ENCODE measurements around the gene LCN6.

LCN6 gene

GRCh38 chr9:136725612-136726011 lies 22.7 kb downstream of the LCN6 start:
- no peak for DNase-seq (ENCODE audit: low read depth in 3 of 3)

GRCh38 chr9:136724772-136725171 lies 23.6 kb downstream of the LCN6 start:
- DNase-seq (ENCODE audit: low read depth in 3 of 3) = no peak

GRCh38 chr9:136723989-136724388 lies 24.3 kb downstream of the LCN6 start:
- DNase-seq (ENCODE audit: low read depth in 3 of 3) = no peak

GRCh38 chr9:136723362-136723976 lies 24.9 kb downstream of the LCN6 start:
- no peak for DNase-seq (ENCODE audit: low read depth in 3 of 3)

- DNase-seq (ENCODE audit: low read depth in 3 of 3) = no peak
These were observed 25.4 kb downstream of the LCN6 start for GRCh38 chr9:136722969-136723356.

GRCh38 chr9:136722093-136722968 lies 26.0 kb downstream of the LCN6 start:
- DNase-seq (ENCODE audit: low read depth in 3 of 3) = no peak

GRCh38 chr9:136721339-136722092 lies 26.8 kb downstream of the LCN6 start:
- DNase-seq (ENCODE audit: low read depth in 3 of 3) = no peak

GRCh38 chr9:136720898-136721338 lies 27.4 kb downstream of the LCN6 start:
- DNase-seq (ENCODE audit: low read depth in 3 of 3) = no peak

DNA sequence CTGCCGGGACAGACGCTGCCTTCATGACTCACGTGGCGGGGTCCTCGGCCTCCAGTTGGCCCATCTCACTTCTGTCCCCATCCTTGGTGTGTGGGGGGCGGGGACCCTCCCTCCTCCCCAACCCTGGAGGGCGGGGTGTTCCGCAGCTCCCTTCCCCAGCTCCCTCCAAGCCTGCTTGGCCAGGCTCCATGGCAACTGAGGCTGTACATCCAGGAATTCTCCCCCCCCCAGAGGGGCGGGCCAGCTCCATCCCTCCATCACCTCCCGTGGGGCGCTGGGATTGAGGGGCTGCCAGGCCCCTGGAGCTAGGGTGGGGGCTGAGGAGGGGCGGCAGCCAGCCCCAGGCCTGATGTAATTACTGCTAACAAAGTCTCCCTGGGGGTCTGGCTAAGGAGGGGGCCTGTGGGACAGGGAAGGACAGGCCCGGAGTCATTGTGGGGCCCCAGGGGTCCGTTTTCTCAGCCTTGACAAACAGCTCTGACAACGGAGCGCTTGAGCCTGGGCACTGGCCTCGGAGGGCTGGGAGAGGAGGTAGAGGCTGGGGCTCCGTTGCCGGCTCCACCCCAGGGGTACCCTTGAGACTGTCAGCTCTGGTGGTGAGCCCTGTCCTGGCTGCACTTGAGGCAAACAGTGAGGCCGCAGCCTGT lies 28.0 kb downstream of the LCN6 start:
- DNase-seq (ENCODE audit: low read depth in 3 of 3) = no peak

DNA sequence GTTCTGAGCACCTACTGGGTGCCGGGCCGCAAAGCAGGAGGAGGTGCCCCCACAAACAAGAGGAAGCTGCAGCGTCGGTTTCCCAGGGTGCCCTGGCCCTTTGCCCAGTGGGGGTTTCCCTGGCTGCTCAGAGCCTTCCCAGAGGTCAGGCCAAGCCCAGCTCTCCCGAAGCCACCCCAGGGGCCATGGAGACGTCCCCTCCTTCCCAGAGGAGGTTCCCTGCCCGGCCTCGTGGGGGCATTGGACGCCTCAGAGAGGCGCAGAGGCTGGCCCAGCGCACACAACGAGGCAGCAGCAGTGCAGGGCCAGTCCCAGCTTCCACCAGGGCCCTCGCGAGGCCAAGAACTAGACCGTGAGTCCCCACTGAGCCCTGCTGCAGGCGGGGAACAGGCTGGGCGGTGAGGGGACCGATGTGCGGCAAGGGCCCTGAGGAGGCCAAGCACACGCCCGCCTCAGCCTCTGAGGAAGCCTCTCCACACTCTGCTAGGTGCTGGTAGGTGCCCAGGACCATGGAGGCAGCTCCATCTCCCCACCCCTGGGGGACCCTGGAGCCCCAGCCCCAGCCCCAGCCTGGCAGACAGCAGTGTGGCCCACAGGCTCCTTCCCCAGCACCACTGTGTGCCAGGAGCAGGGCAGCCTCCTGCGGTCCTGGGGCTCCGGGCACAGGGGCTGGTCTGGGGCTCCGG lies 29.0 kb downstream of the LCN6 start:
- DNase-seq (ENCODE audit: low read depth in 3 of 3) = no peak

- DNase-seq (ENCODE audit: low read depth in 3 of 3) = no peak
These were observed 29.8 kb downstream of the LCN6 start for GRCh38 chr9:136718345-136719194.

DNA sequence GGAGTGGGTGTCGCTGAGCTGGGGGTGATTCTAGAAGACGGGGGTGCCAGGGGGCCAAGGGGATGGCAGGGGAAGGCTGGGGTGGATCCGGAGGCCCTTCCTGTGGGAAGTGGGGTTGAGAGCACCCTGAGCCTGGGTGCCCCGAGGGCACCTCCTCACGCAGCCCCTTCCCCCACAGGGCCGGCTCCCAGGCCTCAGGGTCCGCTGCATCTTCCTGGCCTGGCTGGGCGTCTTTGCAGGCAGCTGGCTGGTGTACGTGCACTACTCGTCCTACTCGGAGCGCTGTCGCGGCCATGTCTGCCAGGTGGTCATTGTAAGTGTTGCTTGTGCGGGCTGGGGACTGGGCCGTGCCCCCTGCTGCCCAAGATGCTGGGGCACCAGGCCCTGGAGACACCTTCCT lies 30.9 kb downstream of the LCN6 start:
- no peak for DNase-seq (ENCODE audit: low read depth in 3 of 3)

DNA sequence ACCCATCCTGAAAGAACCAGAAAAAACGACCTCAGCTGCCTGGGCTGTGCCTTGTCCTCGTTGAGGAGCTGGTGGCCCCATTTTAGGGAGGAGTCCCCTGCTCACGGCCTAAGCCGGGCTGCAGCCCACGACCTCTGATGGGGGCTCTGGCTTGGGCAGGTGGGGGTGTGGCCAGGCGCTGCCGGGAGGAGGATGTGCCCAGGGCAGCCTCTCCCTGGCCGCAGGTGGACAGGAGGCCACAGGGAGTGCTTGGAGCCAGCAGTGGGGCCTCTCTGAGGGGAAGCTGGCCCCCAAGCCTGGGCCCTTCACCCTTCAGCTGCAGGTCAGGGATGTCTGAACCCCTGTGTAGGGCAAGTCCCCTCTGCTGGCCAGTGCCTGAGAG lies 33.4 kb downstream of the LCN6 start:
- DNase-seq (ENCODE audit: low read depth in 3 of 3) = no peak

DNA sequence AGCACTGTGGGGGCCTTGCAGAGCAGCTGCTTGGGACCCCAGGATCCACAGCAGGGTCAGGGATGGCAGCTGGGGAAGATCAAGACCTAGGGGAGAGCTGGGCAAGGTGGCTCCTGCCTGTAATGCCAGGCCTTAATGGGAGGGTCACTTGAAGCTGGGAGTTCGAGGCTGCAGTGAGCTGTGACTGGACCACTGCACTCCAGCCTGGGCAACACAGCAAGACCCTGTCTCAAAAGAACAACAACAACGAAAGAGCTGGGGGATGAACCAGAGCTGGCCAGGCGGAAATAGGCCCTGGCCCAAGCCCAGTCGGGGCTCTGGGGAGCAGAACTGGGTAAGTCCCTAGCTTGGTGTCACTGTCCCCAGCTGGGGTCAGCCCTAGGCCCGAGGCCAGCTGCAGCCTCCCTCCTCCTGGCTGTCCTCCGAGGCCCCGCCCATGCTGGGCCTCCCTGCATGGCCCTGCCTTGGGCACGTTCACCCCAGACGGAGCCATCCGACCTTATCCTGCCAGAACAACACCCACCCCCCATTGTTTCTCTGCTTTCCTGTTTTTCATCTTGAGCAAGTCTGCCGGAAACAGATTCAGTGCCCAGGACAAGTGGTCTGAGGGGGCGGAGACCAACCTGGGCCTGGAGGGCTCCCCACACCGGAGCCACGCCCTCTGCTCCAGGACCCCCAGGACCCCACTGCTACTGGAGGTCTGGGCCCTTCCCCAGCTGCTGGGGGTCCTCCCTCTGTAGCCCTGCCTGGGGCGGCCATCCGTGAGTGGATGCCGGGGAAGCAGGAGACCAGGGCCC lies 34.0 kb downstream of the LCN6 start:
- no peak for DNase-seq (ENCODE audit: low read depth in 3 of 3)

GRCh38 chr9:136713550-136713949 lies 34.8 kb downstream of the LCN6 start:
- DNase-seq (ENCODE audit: low read depth in 3 of 3) = no peak

DNA sequence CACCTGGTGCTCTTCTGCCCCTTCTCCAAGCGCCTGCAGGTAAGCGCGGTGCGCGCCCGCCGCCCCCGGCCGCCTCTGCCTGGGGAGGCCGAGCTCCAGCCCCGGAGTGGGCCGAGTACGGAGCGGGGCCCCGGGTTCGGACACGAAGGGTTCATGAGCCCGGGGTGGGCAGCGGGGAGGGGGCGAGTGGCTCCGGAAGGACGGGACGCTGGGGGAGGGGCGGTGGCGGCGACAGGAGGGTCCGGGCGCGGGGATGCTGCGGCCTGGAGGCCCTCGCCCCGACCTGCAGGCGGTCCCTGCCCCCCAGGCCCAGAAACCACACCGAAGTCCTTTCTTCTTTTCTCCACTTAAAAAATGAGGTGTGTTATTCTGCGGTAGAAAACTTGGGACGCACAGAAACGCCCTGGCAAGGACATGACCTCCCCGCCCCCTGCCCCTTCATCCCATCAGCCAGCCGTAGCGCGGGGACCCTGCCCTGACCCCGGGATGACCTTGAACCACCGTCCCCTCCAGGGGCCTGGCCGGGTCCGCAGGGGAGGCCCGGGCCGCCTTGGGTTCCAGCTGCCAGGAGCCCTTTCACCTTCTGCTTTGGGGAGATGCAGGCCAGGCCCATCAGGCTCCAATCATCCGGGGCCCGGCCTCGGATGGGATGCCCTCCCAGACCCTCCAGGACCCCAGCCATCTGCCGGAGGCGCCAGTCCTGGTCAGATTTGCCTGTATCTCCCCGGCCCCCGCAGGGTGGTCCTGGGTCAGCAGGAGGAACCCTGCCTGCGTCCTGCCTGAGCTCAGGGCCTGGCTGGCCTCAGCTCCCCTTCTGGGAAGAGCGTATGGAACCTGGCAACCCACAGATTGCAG lies 35.4 kb downstream of the LCN6 start:
- no peak for DNase-seq (ENCODE audit: low read depth in 3 of 3)

DNA sequence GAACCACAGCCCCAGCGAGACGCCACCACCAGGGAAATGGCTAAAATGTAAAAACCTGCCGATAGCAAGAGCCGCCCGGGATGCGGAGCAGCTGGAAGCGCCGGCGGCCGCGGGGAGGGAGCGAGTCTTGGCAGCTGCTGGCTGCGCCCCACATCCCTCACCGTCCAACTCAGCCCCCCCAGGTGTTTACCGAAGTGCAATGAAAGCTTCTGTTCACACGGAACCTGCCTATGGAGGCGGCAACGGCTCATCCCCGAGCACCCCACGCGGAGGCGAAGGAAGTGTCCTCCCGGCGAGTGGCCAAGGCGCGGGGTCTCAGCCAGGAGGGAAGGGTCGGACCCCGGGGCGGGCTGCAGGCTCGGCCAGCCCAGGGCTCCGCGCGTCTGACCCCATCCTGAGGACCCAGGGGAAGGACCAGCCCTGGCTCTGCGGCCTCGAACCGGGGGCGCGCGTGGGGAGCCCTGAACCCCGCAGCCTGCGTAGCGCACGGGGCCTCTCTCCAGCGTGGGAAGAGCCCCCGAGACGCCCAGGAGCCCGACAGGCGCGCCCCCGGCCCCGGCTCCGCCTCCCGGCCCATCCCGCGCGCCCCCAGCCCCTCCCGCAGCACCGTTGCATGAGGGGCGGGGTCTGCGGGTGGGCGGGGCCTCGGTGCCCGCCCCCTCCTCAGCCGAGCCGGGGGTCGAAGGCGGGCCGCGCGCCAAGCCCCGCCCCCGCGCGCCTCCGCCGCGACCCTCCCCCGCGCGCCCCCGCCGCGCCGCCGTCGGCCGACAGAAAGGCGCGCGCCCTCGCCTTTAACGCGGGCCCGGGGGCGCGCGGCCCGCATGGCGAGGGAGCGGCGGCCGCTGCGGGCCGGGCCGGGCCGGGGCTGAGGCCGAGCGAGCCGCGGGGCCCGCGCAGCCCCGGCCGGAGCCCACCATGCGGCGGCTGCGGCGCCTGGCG lies 36.3 kb downstream of the LCN6 start, which contains the start of gene DIPK1B:
Gene DIPK1B (plus strand): TSS at position 822 of the 939 bp plus-strand sequence. CDS start 94 bp downstream, at position 916.
- DNase-seq (ENCODE audit: low read depth in 3 of 3) = no peak

Measured in stimulated activated CD4-positive, alpha-beta T cell treated with anti-CD3 and anti-CD28 coated beads, TNF-alpha, amount 100 ng/mL, for 48 hours (primary cell).